Subcutaneous abdominal adipose tissue (tissue), 5 donors: ENCODE data around the gene PRKAB1.
"Not testable (repeated sequence)": the region's sequence is repeated elsewhere in the genome, so short reads cannot be mapped to it uniquely, and the experiment has no call there.

Source experiments
- H3K27ac ChIP-seq: one replicate; pipeline ENCODE4 v1.7.0; 2013; ENCODE audit warnings: low read depth, mild to moderate bottlenecking, inconsistent platforms, low read length, moderate library complexity
- H3K27me3 ChIP-seq, 5 donors: one replicate each; pipeline ENCODE4 v1.7.0; 2013; ENCODE audit warnings: low read length in 5 of 5, inconsistent platforms in 1 of 5; ENCODE audit not compliant: control insufficient read depth in 5 of 5, insufficient read depth in 4 of 5
- H3K36me3 ChIP-seq, 5 donors: one replicate each; pipeline ENCODE4 v1.7.0; 2013; ENCODE audit warnings: low read length in 5 of 5; ENCODE audit not compliant: control insufficient read depth in 5 of 5, insufficient read depth in 5 of 5
- H3K4me1 ChIP-seq, 5 donors: one replicate each; pipeline ENCODE4 v1.7.0; 2013; ENCODE audit warnings: low read length in 5 of 5, mild to moderate bottlenecking in 3 of 5, moderate library complexity in 1 of 5; ENCODE audit not compliant: control insufficient read depth in 5 of 5, insufficient read depth in 5 of 5
- H3K4me3 ChIP-seq, 5 donors: one replicate each; pipeline ENCODE4 v1.7.0; 2013; ENCODE audit warnings: low read length in 5 of 5, low read depth in 1 of 5
- H3K9ac ChIP-seq, 5 donors: one replicate each; pipeline ENCODE4 v1.7.0; 2013; ENCODE audit warnings: low read length in 5 of 5, mild to moderate bottlenecking in 4 of 5, moderate library complexity in 3 of 5
- H3K9me3 ChIP-seq, 5 donors: one replicate each; pipeline ENCODE4 v1.7.0; 2013; ENCODE audit warnings: low read length in 5 of 5; ENCODE audit not compliant: control insufficient read depth in 5 of 5
- donor health status: healthy.
- donor health status: healthy.
- donor health status: healthy.
- donor health status: healthy.
- donor health status: healthy.

The PRKAB1 gene

DNA sequence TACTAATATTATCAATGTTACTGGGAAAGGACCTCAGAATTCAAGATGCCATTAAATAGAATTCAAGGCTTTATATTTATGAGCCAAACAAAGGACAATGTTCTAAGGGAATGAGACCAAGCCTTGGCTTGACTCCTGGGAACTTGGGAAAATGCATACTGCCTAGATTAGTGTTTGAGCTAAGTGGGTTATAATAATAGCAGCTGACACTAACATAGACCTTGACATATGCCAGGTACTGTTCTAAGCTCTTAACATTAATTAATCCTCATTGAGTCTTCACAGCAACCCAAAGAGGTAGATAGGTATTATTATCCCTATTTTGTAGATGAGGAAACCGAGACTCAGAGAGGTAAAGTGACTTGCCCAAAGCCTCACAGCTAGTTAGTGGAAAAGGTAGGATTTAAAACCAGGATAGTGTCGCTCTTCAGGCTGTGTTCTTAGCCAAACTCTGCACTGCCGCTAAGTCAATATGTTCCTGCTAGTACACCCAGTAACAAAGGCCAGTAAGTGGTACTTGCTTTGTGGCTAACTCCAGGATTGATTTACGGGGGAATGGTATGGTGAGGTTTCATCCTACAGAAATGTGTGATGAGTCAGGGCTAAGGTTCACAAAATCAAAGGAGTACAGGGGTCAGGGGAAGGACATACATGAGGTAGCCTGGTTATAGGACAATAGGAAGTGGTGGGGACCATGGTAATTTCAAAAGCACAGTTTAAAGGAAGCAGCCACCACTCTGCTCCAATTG is 35.8 kb upstream of the PRKAB1 start:
- Histone ChIP-seq H3K27me3 (peaks cover 0 to 5% (median 0%) of the 10 kb centered on the region in 5 donors), H3K9me3 (no peaks in the 10 kb centered on the region), H3K4me1 (no peaks in the 10 kb centered on the region), H3K27ac (no peak overlapping the region), H3K36me3 (no peaks in the 10 kb centered on the region), H3K4me3 (no peak overlapping the region), H3K9ac (no peak overlapping the region)

DNA sequence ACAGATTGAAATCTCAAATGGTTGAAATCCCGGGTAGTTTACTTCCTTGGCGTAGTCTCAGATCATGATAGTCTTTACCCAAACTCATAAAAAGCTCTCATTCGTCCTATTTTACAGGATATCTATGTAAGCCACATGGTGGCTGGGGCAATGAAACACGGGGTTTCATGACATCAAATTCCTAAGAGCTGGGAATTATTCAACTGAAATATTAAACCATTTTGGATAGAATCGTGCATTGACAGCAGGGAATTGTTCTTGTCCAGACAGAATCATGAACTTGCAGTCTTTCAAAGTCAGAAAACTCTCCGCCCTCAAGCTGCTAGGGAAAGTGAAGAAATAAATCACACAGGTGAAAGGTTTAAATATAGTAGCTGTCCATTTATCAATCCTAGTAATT is 33.2 kb upstream of the PRKAB1 start:
- Histone ChIP-seq H3K9me3 (no peaks in the 10 kb centered on the region), H3K27ac (no peak overlapping the region), H3K9ac (no peak overlapping the region), H3K4me3 (no peak overlapping the region), H3K27me3 (peaks cover 0 to 5% (median 0%) of the 10 kb centered on the region in 5 donors), H3K4me1 (no peaks in the 10 kb centered on the region), H3K36me3 (no peaks in the 10 kb centered on the region)

DNA sequence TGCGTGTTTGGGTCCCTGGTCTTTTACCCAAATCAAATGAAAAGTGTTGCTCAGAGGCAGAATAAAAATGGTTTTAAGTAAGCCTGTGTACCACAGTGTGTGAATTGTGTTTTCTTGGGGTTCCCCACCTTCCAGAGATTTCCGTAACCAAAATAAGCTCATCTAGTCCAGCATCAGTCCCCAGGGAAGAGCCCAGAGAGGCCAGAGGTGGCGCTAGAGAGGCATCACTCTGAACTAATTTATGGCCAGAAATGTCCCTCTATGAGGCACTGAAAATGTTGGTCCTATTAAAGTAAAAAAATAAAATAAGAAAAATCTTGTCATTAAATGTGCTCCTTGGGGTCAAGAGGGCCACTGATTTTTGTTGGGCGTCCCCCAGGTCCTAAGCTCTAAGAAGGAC is 24.9 kb upstream of the PRKAB1 start:
- Histone ChIP-seq H3K4me1 (no peaks in the 10 kb centered on the region), H3K9me3 (no peaks in the 10 kb centered on the region), H3K36me3 (no peaks in the 10 kb centered on the region), H3K4me3 (no peak overlapping the region), H3K27me3 (no peaks in the 10 kb centered on the region), H3K27ac (no peak overlapping the region), H3K9ac (no peak overlapping the region)

DNA sequence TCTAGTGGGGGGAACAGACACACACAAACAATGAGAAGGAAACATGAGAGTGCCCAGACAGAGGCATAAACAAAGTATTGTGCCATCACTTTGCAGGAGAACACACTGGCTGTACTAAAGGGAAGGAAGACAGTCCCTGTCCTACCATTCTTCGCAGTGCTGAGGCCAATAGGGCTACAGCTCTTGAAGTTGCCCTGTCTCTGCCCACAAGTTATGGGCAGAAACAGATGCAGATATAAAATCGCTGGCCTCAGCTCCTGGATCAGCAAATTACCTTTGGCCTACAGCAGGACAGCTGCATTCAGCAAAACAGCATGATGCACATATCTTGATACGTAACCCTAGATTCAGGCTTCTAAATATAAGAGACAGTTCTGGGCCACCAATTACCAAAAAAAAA is 23.0 kb upstream of the PRKAB1 start:
- Histone ChIP-seq H3K9ac (no peak overlapping the region), H3K9me3 (no peaks in the 10 kb centered on the region), H3K36me3 (no peaks in the 10 kb centered on the region), H3K27me3 (no peaks in the 10 kb centered on the region), H3K27ac (no peak overlapping the region), H3K4me1 (no peaks in the 10 kb centered on the region), H3K4me3 (no peak overlapping the region)

- Histone ChIP-seq H3K27me3 (no peaks in the 10 kb centered on the region), H3K9ac (no peak overlapping the region), H3K27ac (no peak overlapping the region), H3K4me3 (no peak overlapping the region), H3K36me3 (no peaks in the 10 kb centered on the region), H3K9me3 (no peaks in the 10 kb centered on the region), H3K4me1 (no peaks in the 10 kb centered on the region)
Measured at GRCh38 chr12:119645535-119646059, 22.3 kb upstream of the PRKAB1 start.

- no peak overlapping the region for H3K27ac ChIP-seq
- no peaks in the 10 kb centered on the region for H3K4me1 ChIP-seq
- no peaks in the 10 kb centered on the region for H3K36me3 ChIP-seq
- H3K9me3 ChIP-seq: peaks cover 0 to 14% (median 6%) of the 10 kb centered on the region in 5 donors
- no peaks in the 10 kb centered on the region for H3K27me3 ChIP-seq
- no peak overlapping the region for H3K9ac ChIP-seq
- H3K4me3 ChIP-seq: no peak overlapping the region
Measured at GRCh38 chr12:119649202-119649808, 18.6 kb upstream of the PRKAB1 start.

GRCh38 chr12:119652665-119653064 is 15.3 kb upstream of the PRKAB1 start:
- H3K36me3 ChIP-seq: no peaks in the 10 kb centered on the region
- H3K4me1 ChIP-seq: no peaks in the 10 kb centered on the region
- peaks cover 0 to 14% (median 6%) of the 10 kb centered on the region in 5 donors for H3K9me3 ChIP-seq
- no peak overlapping the region for H3K27ac ChIP-seq
- H3K4me3 ChIP-seq: no peak overlapping the region
- no peaks in the 10 kb centered on the region for H3K27me3 ChIP-seq
- no peak overlapping the region for H3K9ac ChIP-seq

- H3K27me3 ChIP-seq, H3K9ac ChIP-seq, H3K4me3 ChIP-seq, H3K36me3 ChIP-seq, H3K27ac ChIP-seq, H3K4me1 ChIP-seq: not testable (repeated sequence)
- peaks cover 0 to 14% (median 6%) of the 10 kb centered on the region in 5 donors for H3K9me3 ChIP-seq
Measured at GRCh38 chr12:119657001-119657400, 10.9 kb upstream of the PRKAB1 start.

- H3K4me3 ChIP-seq, H3K9ac ChIP-seq, H3K27ac ChIP-seq, H3K36me3 ChIP-seq, H3K4me1 ChIP-seq, H3K9me3 ChIP-seq, H3K27me3 ChIP-seq: not testable (repeated sequence)
Measured at GRCh38 chr12:119658166-119658565, 9.8 kb upstream of the PRKAB1 start.

DNA sequence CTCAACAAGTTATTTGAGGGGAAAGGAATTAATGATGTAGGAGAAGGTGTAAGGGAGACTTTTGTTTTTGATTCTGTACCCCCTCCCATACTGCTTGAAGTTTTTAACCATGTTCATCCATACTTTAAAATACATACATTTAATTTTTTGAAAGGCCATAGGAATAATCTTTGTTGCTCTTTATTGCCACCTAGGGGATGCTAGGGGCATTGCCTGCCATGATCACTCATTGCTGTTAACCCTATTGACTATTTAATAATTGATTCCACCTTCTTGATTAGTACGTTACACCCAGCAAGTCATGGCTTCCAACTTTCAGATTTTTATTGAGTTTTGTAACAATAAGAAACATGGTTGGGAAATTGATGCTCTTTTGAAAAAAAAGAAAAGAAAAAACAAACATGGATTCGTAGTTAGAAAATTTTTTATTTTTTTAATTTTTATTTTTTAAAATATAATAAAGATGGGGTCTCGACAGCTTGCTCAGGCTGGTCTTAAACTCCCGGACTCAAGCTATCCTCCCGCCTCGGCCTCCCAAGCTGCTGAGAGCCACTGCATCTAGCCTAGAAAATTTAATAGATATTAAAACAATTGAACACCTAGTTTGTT is 8.5 kb upstream of the PRKAB1 start:
- Histone ChIP-seq H3K9me3 (no peaks in the 10 kb centered on the region), H3K4me3 (no peak overlapping the region), H3K27me3 (no peaks in the 10 kb centered on the region), H3K36me3 (no peaks in the 10 kb centered on the region), H3K27ac (no peak overlapping the region), H3K9ac (no peak overlapping the region), H3K4me1 (peaks cover 0 to 3% (median 0%) of the 10 kb centered on the region in 5 donors)
